ENCODE results near the gene PTPRE. TPM values are rescaled to one million over a fixed set of nuclear protein-coding genes. Genes with fewer than 3 reads are reported as not detected.

Gene PTPRE
- polyA plus RNA-seq, 1 donor (not counting 4 experiments of a cell fraction or from before 2014, with no cell fraction given): 15.1 TPM

- Histone ChIP-seq H3K4me1 (ENCODE audit: control insufficient read depth, extremely low read depth, insufficient read depth, low read length) (no peaks in the 10 kb centered on the region), H3K27ac (ENCODE audit: control insufficient read depth, insufficient read depth, low read length) (no peak overlapping the region), H3K9me3 (ENCODE audit: control insufficient read depth, low read depth, low read length) (no peaks in the 10 kb centered on the region), H3K36me3 (ENCODE audit: control insufficient read depth in 2 of 2, extremely low read depth in 1 of 2, insufficient read depth in 2 of 2, low read length in 2 of 2) (peaks cover 0 to 7% of the 10 kb centered on the region in 2 experiments), H3K27me3 (ENCODE audit: control insufficient read depth, extremely low read depth, insufficient read depth, low read length) (no peaks in the 10 kb centered on the region), H4K20me1 (ENCODE audit: control insufficient read depth, extremely low read depth, insufficient read depth, low read length) (no peaks in the 10 kb centered on the region), H3K4me3 (ENCODE audit: control insufficient read depth in 2 of 3, extremely low read depth in 1 of 3, insufficient read depth in 2 of 3, low read depth in 1 of 3, low read length in 3 of 3) (no peak overlapping the region), H3K9me1 (ENCODE audit: control insufficient read depth, extremely low read depth, insufficient read depth, low read length) (no peaks in the 10 kb centered on the region), H2AFZ (ENCODE audit: control insufficient read depth, low read length) (no peak overlapping the region), H3K9ac (ENCODE audit: control insufficient read depth, extremely low read depth, insufficient read depth, low read length) (no peak overlapping the region), H3K4me2 (ENCODE audit: control insufficient read depth, extremely low read depth, insufficient read depth, low read depth, low read length) (no peak overlapping the region), H3K79me2 (ENCODE audit: control insufficient read depth, insufficient read depth, low read length) (no peaks in the 10 kb centered on the region)
- dilution Hi-C loops (cut with MboI; ENCODE audit: extremely low pct_ligation_motif_present, low sequenced_read_pairs): no loop called here
- TF ChIP-seq CTCF (optimal IDR thresholded peaks at IDR 0.05 in 1 of 3, IDR thresholded peaks at IDR 0.05 in 1 of 3, conservative IDR thresholded peaks at IDR 0.05 in 1 of 3; ENCODE audit: extremely low read depth in 1 of 3, insufficient read depth in 2 of 3, low read length in 3 of 3) (no peak), EZH2 (IDR thresholded peaks at IDR 0.05; ENCODE audit: low read length) (no peak)
- no peak for DNase-seq (ENCODE audit: low read depth, low spot score)
- no peak for FAIRE-seq
These were observed 189.0 kb downstream of the PTPRE start for GRCh38 chr10:128095753-128096469.

- Histone ChIP-seq H3K79me2 (ENCODE audit: control insufficient read depth, insufficient read depth, low read length) (no peaks in the 10 kb centered on the region), H3K4me2 (ENCODE audit: control insufficient read depth, extremely low read depth, insufficient read depth, low read depth, low read length) (no peak overlapping the region), H3K36me3 (ENCODE audit: control insufficient read depth in 2 of 2, extremely low read depth in 1 of 2, insufficient read depth in 2 of 2, low read length in 2 of 2) (peaks cover 0 to 12% of the 10 kb centered on the region in 2 experiments), H3K27me3 (ENCODE audit: control insufficient read depth, extremely low read depth, insufficient read depth, low read length) (no peaks in the 10 kb centered on the region), H3K4me3 (ENCODE audit: control insufficient read depth in 2 of 3, extremely low read depth in 1 of 3, insufficient read depth in 2 of 3, low read depth in 1 of 3, low read length in 3 of 3) (no peak overlapping the region), H3K4me1 (ENCODE audit: control insufficient read depth, extremely low read depth, insufficient read depth, low read length) (no peaks in the 10 kb centered on the region), H3K9me1 (ENCODE audit: control insufficient read depth, extremely low read depth, insufficient read depth, low read length) (no peaks in the 10 kb centered on the region), H3K27ac (ENCODE audit: control insufficient read depth, insufficient read depth, low read length) (no peak overlapping the region), H3K9me3 (ENCODE audit: control insufficient read depth, low read depth, low read length) (no peaks in the 10 kb centered on the region), H4K20me1 (ENCODE audit: control insufficient read depth, extremely low read depth, insufficient read depth, low read length) (no peaks in the 10 kb centered on the region), H3K9ac (ENCODE audit: control insufficient read depth, extremely low read depth, insufficient read depth, low read length) (no peak overlapping the region), H2AFZ (ENCODE audit: control insufficient read depth, low read length) (no peak overlapping the region)
- dilution Hi-C loops (cut with MboI; ENCODE audit: extremely low pct_ligation_motif_present, low sequenced_read_pairs): no loop called here
- no peak for TF ChIP-seq EZH2 (IDR thresholded peaks at IDR 0.05; ENCODE audit: low read length)
- no peak for TF ChIP-seq CTCF (optimal IDR thresholded peaks at IDR 0.05 in 1 of 3, IDR thresholded peaks at IDR 0.05 in 1 of 3, conservative IDR thresholded peaks at IDR 0.05 in 1 of 3; ENCODE audit: extremely low read depth in 1 of 3, insufficient read depth in 2 of 3, low read length in 3 of 3)
- no peak for DNase-seq (ENCODE audit: low read depth, low spot score)
- FAIRE-seq: no peak
These were observed 189.7 kb downstream of the PTPRE start for GRCh38 chr10:128096486-128097199.

Measured in keratinocyte (primary cell).